CD4-positive, alpha-beta T cell (primary cell): Measurements from ENCODE around the gene ABL1. TPM values are rescaled to one million over a fixed set of nuclear protein-coding genes. Genes with fewer than 3 reads are reported as not detected.

Source experiments
- ATAC-seq: fragments of 200-7000 bp; cut with Tn5 transposase; one replicate; pipeline ENCODE4 v1.10.0; 2022; ENCODE audit warnings: mild to moderate bottlenecking; ENCODE audit not compliant: poor library complexity
- CTCF ChIA-PET: fragments of 350-600 bp; sonication (Branson Sonifier 250); formaldehyde crosslinking; loops from one replicate; lab custom pipeline; 2021; ENCODE audit warnings: antibody characterized with exemption, inconsistent platforms; lab: Charles Lee
- POLR2A ChIA-PET: fragments of 350-600 bp; sonication (Branson Sonifier 250); formaldehyde crosslinking; loops from one replicate; lab custom pipeline; 2021; ENCODE audit warnings: antibody characterized with exemption, inconsistent platforms; lab: Charles Lee
- DNase-seq, 14 experiments: peaks; one replicate each; pipeline ENCODE4 v3.0.0-alpha.2; 2013 to 2020; ENCODE audit warnings: mixed read lengths in 2 of 14
- H3K27ac ChIP-seq, 2 donors: one replicate each; pipeline versions ENCODE4 v1.5.1 to v1.7.0; 2013; ENCODE audit warnings: low read length in 2 of 2, low read depth in 1 of 2, mild to moderate bottlenecking in 1 of 2
- H3K27me3 ChIP-seq, 2 experiments: 1 replicate in 1 of 2; 2 replicates in 1 of 2; pipeline versions ENCODE4 v1.6.1 to v1.7.0; 2013; ENCODE audit warnings: low read length in 2 of 2, control low read depth in 1 of 2, mild to moderate bottlenecking in 1 of 2, moderate library complexity in 1 of 2; ENCODE audit not compliant: insufficient read depth in 2 of 2, control insufficient read depth in 1 of 2
- H3K36me3 ChIP-seq: one replicate; pipeline ENCODE4 v1.6.1; 2013; ENCODE audit warnings: low read length, control low read depth; ENCODE audit not compliant: insufficient read depth
- H3K4me1 ChIP-seq: one replicate; pipeline ENCODE4 v1.6.1; 2013; ENCODE audit warnings: low read length, control low read depth; ENCODE audit not compliant: insufficient read depth
- H3K4me3 ChIP-seq: one replicate; pipeline ENCODE4 v1.5.1; 2013; ENCODE audit warnings: mild to moderate bottlenecking, low read length, moderate library complexity
- H3K9me3 ChIP-seq, 2 experiments: 1 replicate in 1 of 2; 2 replicates in 1 of 2; pipeline versions ENCODE4 v1.6.1 to v1.7.0; 2013; ENCODE audit warnings: low read length in 2 of 2, mild to moderate bottlenecking in 2 of 2, control low read depth in 1 of 2, moderate library complexity in 1 of 2; ENCODE audit not compliant: control insufficient read depth in 1 of 2, insufficient read depth in 1 of 2
- H3K27ac Mint-ChIP-seq: one replicate; pipeline ENCODE4 v1.8.0; 2020; ENCODE audit warnings: mixed read lengths
- H3K27me3 Mint-ChIP-seq: one replicate; pipeline ENCODE4 v1.8.0; 2021; ENCODE audit warnings: mixed read lengths
- H3K36me3 Mint-ChIP-seq: one replicate; pipeline ENCODE4 v1.8.0; 2021; ENCODE audit warnings: low read depth, mixed read lengths
- H3K4me1 Mint-ChIP-seq: one replicate; pipeline ENCODE4 v1.8.0; 2021; ENCODE audit warnings: low read depth, mixed read lengths
- H3K4me3 Mint-ChIP-seq: one replicate; pipeline ENCODE4 v1.8.0; 2020; ENCODE audit warnings: mild to moderate bottlenecking, mixed read lengths
- H3K9me3 Mint-ChIP-seq: one replicate; pipeline ENCODE4 v1.8.0; 2020; ENCODE audit warnings: mixed read lengths
- intact Hi-C, 2 experiments: fragments of 100-400 bp; cut with DNase I in 1 of 2; cut with micrococcal nuclease in 1 of 2; formaldehyde crosslinking; loops; one replicate each; pipeline versions ENCODE4 v1.15.1 to v1.9.0; 2023 to 2025; cut with DNase I, micrococcal nuclease
- total RNA-seq, 174 experiments: library from RNA in 2 of 174; stranded (reverse) in 2 of 174; gene quantifications; one replicate each; pipeline ENCODE4 v1.2.3 and lab custom pipeline; 2021 to 2026
- TF ChIP-seq, protein P1 (sequence below): fragments of 200-600 bp; IDR thresholded peaks from one replicate; pipeline ENCODE4 v1.8.0; 2022; ENCODE audit warnings: antibody characterized with exemption, mild to moderate bottlenecking

ABL1 gene
- total RNA-seq, 2 experiments from 2014 or later = 29.8 to 33.7 TPM

DNA sequence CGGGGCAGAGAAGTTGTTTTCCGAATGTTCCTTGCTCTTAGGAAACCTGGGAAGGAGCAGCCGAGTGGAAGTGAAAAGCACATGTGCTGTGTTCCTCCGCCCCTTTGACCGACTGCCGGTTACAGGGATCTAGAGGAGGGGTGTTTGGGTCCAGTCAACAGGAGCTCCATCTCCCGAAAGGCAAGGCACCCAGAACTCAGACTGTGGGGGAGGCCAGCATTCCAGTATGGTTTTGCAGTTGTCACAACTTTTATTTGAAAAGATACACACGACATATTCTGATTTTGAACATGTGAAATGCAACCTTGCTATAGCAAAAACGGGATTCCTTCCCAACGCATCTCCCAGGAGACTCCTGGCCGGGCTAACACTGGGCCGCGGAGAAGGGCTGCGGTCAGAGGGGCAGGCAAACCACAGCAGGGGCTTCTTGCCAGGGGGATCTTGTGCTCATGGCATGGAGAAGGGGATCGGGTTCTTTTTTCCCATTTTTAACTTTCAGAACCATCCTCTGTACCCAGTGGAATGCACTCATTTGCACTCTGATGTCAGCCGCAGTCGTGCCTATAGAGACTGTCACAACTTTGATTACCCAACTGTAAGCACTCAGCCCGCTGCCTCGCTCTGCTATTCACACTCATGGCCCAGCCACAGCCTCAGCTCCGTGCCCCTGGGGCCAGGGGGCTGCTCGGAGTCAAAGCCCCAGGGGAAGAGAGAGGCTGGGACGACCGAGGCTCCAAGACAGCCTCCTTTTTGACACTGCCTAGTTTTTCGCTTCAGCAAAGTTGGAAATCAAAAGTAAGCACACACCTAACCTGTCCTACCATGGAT is 57.6 kb downstream of the ABL1 start:
- Mint-ChIP-seq H3K4me3 (no peak overlapping the region), H3K4me1 (no peaks in the 10 kb centered on the region), H3K9me3 (no peaks in the 10 kb centered on the region), H3K27me3 (no peaks in the 10 kb centered on the region), H3K27ac (no peak overlapping the region), H3K36me3 (peaks cover 19% of the 10 kb centered on the region)
- CTCF ChIA-PET = no interaction called here
- peaks cover 10% of the 10 kb centered on the region for H3K36me3 ChIP-seq
- intact Hi-C loops = no loop called here
- H3K9me3 ChIP-seq = no peaks in the 10 kb centered on the region
- no peaks in the 10 kb centered on the region for H3K4me1 ChIP-seq
- no peak overlapping the region for H3K4me3 ChIP-seq
- no peak for ATAC-seq
- no peaks in the 10 kb centered on the region for H3K27me3 ChIP-seq
- DNase-seq = no peak
- H3K27ac ChIP-seq = no peak overlapping the region
- POLR2A ChIA-PET = no interaction called here
- TF ChIP-seq, protein P1, sequence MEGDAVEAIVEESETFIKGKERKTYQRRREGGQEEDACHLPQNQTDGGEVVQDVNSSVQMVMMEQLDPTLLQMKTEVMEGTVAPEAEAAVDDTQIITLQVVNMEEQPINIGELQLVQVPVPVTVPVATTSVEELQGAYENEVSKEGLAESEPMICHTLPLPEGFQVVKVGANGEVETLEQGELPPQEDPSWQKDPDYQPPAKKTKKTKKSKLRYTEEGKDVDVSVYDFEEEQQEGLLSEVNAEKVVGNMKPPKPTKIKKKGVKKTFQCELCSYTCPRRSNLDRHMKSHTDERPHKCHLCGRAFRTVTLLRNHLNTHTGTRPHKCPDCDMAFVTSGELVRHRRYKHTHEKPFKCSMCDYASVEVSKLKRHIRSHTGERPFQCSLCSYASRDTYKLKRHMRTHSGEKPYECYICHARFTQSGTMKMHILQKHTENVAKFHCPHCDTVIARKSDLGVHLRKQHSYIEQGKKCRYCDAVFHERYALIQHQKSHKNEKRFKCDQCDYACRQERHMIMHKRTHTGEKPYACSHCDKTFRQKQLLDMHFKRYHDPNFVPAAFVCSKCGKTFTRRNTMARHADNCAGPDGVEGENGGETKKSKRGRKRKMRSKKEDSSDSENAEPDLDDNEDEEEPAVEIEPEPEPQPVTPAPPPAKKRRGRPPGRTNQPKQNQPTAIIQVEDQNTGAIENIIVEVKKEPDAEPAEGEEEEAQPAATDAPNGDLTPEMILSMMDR = no peak

DNA sequence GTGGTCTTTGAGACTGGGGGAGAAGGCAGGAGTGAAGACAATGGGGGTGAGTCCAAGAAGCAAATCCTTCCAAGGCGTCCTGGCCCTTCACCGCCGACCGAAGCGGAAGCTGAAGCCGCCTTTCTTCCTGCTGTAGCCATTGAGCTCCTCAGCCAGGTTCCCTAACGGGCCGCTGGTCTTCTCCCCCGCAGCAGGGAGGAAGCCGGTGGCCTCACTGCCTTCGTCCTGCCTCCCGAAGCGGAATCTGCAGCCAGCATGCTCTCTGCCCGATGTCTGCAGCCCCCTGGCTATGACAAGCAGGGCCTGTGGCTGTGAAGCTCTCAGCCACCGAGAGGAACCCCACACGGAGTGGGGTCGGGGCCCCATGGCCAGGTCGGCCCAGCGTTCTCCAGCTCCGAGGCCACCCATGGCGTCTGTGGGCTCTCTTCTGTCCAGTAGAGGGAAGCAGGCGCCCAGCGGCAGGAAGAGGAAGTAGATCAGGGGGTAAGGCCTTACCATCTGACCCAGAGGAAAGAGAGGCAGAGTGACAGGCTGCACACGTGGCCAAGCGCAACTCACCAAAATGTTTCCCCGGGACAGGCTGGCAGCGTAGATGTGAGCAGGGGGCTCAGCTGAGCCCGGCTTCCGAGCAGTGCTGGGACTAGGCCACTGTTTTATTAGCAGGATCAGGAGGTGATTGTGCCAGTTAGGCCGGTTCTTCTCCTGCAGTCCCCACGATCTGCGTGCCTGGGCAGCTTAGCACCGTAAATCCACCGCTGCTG is 58.5 kb downstream of the ABL1 start:
- Histone ChIP-seq H3K4me1 (no peaks in the 10 kb centered on the region), H3K36me3 (peaks cover 6% of the 10 kb centered on the region), H3K9me3 (no peaks in the 10 kb centered on the region), H3K27ac (no peak overlapping the region), H3K4me3 (no peak overlapping the region), H3K27me3 (no peaks in the 10 kb centered on the region)
- Mint-ChIP-seq H3K36me3 (peaks cover 14% of the 10 kb centered on the region), H3K27ac (no peak overlapping the region), H3K4me3 (no peak overlapping the region), H3K27me3 (no peaks in the 10 kb centered on the region), H3K4me1 (no peaks in the 10 kb centered on the region), H3K9me3 (no peaks in the 10 kb centered on the region)
- TF ChIP-seq, protein P1 = no peak
- peak in 2 of 14 experiments; percentile 50 to 51 for DNase-seq
- intact Hi-C loops = no loop called here
- no peak for ATAC-seq
- CTCF ChIA-PET = no interaction called here
- POLR2A ChIA-PET = no interaction called here

DNA sequence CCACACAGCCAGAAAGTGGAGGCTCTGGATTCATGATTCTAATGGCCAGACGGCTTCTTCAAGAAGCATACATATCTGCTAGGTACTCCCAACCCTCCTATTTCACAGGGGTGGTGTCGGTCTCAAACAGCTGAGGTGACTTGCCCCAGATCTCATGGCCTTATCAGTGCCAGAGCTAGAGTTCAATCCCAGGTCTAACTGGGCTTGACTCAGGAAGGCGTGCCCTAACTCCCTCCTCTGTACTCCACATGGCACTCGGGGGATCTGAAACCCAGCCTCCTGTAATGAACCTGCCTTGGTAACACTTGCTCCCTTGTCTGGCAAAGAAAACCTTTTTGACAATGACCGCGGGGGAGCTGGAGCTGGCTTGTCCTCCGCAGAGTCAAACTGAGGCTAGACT is 59.5 kb downstream of the ABL1 start:
- Histone ChIP-seq H3K4me3 (no peak overlapping the region), H3K27ac (no peak overlapping the region), H3K36me3 (peaks cover 6% of the 10 kb centered on the region), H3K27me3 (no peaks in the 10 kb centered on the region), H3K4me1 (no peaks in the 10 kb centered on the region), H3K9me3 (no peaks in the 10 kb centered on the region)
- H3K4me3 Mint-ChIP-seq = no peak overlapping the region
- intact Hi-C loops = no loop called here
- DNase-seq (no peak), ATAC-seq (no peak)
- no peaks in the 10 kb centered on the region for H3K27me3 Mint-ChIP-seq
- TF ChIP-seq, protein P1 = no peak
- H3K9me3 Mint-ChIP-seq = no peaks in the 10 kb centered on the region
- no peak overlapping the region for H3K27ac Mint-ChIP-seq
- ChIA-PET CTCF (no interaction called here), POLR2A (no interaction called here)
- H3K36me3 Mint-ChIP-seq = peaks cover 9% of the 10 kb centered on the region
- no peaks in the 10 kb centered on the region for H3K4me1 Mint-ChIP-seq
